SK-N-MC (cell line): ENCODE measurements around the gene HMGB2.

Experiments
- EZH2 ChIP-seq: fragments of 200-600 bp; sonication (generic); IDR thresholded peaks from one replicate; pipeline ENCODE4 v1.6.1; 2017; ENCODE audit warnings: antibody characterized with exemption
- POLR2AphosphoS5 ChIP-seq: IDR thresholded peaks from 2 replicates; pipeline ENCODE4 v1.6.1; 2012; ENCODE audit warnings: mild to moderate bottlenecking, low read depth, low read length, borderline replicate concordance

- no peak for TF ChIP-seq EZH2
- no peak for TF ChIP-seq POLR2AphosphoS5
Observed at GRCh38 chr4:173367285-173367684, 33.1 kb upstream of the HMGB2 start.
